Esophagus muscularis mucosa (tissue), 3 donors: ENCODE measurements around the gene FBP1.

Experiments used
- CTCF ChIP-seq, 3 experiments: fragments of 200-600 bp in 2 of 3; fragments of 450-650 bp in 1 of 3; sonication (generic) in 2 of 3; IDR thresholded peaks; one replicate each; pipeline ENCODE4 v1.5.1; 2017 to 2019; ENCODE audit warnings: antibody characterized with exemption in 3 of 3, mild to moderate bottlenecking in 2 of 3, moderate library complexity in 1 of 3
- POLR2A ChIP-seq: fragments of 450-650 bp; IDR thresholded peaks from one replicate; pipeline ENCODE4 v1.6.1; 2017; ENCODE audit warnings: antibody characterized with exemption, moderate library complexity, mild to moderate bottlenecking, low read depth

GRCh38 chr9:94666364-94667099, 27.2 kb upstream of the FBP1 start:
- TF ChIP-seq CTCF (IDR thresholded peaks at IDR 0.05), result no peak
- no peak for TF ChIP-seq POLR2A
